Lower lobe of right lung (tissue), 2 donors: ENCODE data around the gene ANKS4B. TPM values are rescaled to one million over a fixed set of nuclear protein-coding genes. Genes with fewer than 3 reads are reported as not detected.
"Not testable (repeated sequence)": the region's sequence is repeated elsewhere in the genome, so short reads cannot be mapped to it uniquely, and the experiment has no call there.

Experiments
- ATAC-seq, 2 donors: fragments of 200-7000 bp; cut with Tn5 transposase; one replicate each; pipeline ENCODE4 v1.9.1; 2020 to 2022; ENCODE audit warnings: mild to moderate bottlenecking in 2 of 2, moderate library complexity in 2 of 2
- DNase-seq: peaks from one replicate; pipeline ENCODE4 v3.0.0-alpha.2; 2020
- H3K27ac ChIP-seq: fragments of 200-600 bp; one replicate; pipeline ENCODE4 v1.8.0; 2022
- H3K27me3 ChIP-seq: fragments of 200-600 bp; one replicate; pipeline ENCODE4 v1.8.0; 2022; ENCODE audit warnings: low read depth
- H3K36me3 ChIP-seq: fragments of 200-600 bp; one replicate; pipeline ENCODE4 v1.8.0; 2022; ENCODE audit warnings: mild to moderate bottlenecking
- H3K4me1 ChIP-seq: fragments of 200-600 bp; one replicate; pipeline ENCODE4 v1.8.0; 2022
- H3K4me3 ChIP-seq: fragments of 200-600 bp; one replicate; pipeline ENCODE4 v1.8.0; 2022; ENCODE audit warnings: mild to moderate bottlenecking
- H3K9me3 ChIP-seq: fragments of 200-600 bp; one replicate; pipeline ENCODE4 v1.8.0; 2022
- intact Hi-C: fragments of 100-400 bp; cut with DNase I; formaldehyde crosslinking; loops from one replicate; pipeline ENCODE4 v1.11.0; 2022
- total RNA-seq: library from RNA; stranded (reverse); fragmentation: NEBNext Ultra II Directional; extraction: Animal tissue kit (Norgen Biotek cat#: 25700); gene quantifications from one replicate; pipeline ENCODE4 v1.2.1, GENCODE V29; 2021
- TF ChIP-seq, protein P1 (sequence below): fragments of 200-600 bp; IDR thresholded peaks from one replicate; pipeline ENCODE4 v1.8.0; 2022; ENCODE audit warnings: antibody characterized with exemption, mild to moderate bottlenecking
- donor health status: DM: no; HTN: yes; CAD: no; lungs with severe emphysema.

The ANKS4B gene
- total RNA-seq, 1 donor from 2014 or later = not detected

GRCh38 chr16:21272253-21272652 lies 38.8 kb downstream of the ANKS4B start:
- intact Hi-C loops = no loop called here
- no peak overlapping the region for H3K27ac ChIP-seq
- DNase-seq (no peak), ATAC-seq (no peak)
- H3K9me3 ChIP-seq = no peaks in the 10 kb centered on the region
- no peaks in the 10 kb centered on the region for H3K4me1 ChIP-seq
- no peaks in the 10 kb centered on the region for H3K36me3 ChIP-seq
- H3K4me3 ChIP-seq = no peak overlapping the region
- peaks cover 23% of the 10 kb centered on the region for H3K27me3 ChIP-seq
- TF ChIP-seq, protein P1, sequence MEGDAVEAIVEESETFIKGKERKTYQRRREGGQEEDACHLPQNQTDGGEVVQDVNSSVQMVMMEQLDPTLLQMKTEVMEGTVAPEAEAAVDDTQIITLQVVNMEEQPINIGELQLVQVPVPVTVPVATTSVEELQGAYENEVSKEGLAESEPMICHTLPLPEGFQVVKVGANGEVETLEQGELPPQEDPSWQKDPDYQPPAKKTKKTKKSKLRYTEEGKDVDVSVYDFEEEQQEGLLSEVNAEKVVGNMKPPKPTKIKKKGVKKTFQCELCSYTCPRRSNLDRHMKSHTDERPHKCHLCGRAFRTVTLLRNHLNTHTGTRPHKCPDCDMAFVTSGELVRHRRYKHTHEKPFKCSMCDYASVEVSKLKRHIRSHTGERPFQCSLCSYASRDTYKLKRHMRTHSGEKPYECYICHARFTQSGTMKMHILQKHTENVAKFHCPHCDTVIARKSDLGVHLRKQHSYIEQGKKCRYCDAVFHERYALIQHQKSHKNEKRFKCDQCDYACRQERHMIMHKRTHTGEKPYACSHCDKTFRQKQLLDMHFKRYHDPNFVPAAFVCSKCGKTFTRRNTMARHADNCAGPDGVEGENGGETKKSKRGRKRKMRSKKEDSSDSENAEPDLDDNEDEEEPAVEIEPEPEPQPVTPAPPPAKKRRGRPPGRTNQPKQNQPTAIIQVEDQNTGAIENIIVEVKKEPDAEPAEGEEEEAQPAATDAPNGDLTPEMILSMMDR = no peak

DNA sequence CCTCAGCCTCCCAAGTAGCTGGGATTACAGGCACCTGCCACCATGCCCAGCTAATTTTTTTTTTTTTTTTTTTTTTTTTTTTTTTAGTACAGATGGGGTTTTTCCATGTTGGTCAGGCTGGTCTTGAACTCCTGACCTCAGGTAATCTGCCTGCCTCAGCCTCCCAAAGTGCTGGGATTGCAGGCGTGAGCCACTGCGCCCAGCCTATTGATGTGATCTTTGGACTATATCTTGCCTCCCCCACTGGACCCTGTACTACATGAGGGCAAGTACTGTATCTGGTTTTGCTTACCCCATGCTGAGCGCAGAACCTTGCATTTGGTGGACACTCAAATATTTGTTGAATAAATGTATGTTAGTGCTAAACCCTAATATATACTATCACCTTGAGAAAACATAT lies 39.3 kb downstream of the ANKS4B start:
- intact Hi-C loops, DNase-seq, H3K4me3 ChIP-seq, ATAC-seq, H3K9me3 ChIP-seq, H3K4me1 ChIP-seq, H3K27ac ChIP-seq, H3K36me3 ChIP-seq: not testable (repeated sequence)
- peaks cover 28% of the 10 kb centered on the region for H3K27me3 ChIP-seq

- no peak overlapping the region for H3K4me3 ChIP-seq
- H3K27me3 ChIP-seq = peaks cover 37% of the 10 kb centered on the region
- DNase-seq = no peak
- no peaks in the 10 kb centered on the region for H3K9me3 ChIP-seq
- TF ChIP-seq, protein P1 = no peak
- intact Hi-C loops = no loop called here
- ATAC-seq = no peak
- no peak overlapping the region for H3K27ac ChIP-seq
- peaks cover 7% of the 10 kb centered on the region for H3K4me1 ChIP-seq
- no peaks in the 10 kb centered on the region for H3K36me3 ChIP-seq
Measured at GRCh38 chr16:21274172-21274726, 40.8 kb downstream of the ANKS4B start.

DNA sequence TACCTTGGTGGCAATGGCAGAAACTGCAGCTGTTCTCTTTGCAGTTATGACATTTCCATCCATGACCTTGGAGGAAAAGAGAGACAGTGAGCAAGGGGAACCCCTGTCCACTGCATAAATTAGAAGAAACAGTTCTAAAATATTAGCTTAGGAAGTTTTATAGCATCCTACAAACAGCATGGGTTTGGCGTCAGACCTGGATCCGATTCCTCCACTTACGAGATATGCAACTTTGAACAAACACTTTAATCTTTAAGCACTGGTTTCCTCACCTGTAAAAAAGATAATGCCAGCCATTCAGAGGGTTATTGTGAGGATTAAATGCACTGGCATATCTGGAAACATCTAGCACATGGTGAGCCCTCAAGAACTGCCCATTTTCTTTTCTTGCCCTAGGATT lies 42.0 kb downstream of the ANKS4B start:
- Histone ChIP-seq H3K4me1 (peaks cover 7% of the 10 kb centered on the region), H3K36me3 (no peaks in the 10 kb centered on the region), H3K27ac (no peak overlapping the region), H3K9me3 (no peaks in the 10 kb centered on the region), H3K27me3 (peaks cover 37% of the 10 kb centered on the region), H3K4me3 (no peak overlapping the region)
- ATAC-seq = no peak
- intact Hi-C loops = no loop called here
- TF ChIP-seq, protein P1 = no peak
- no peak for DNase-seq

DNA sequence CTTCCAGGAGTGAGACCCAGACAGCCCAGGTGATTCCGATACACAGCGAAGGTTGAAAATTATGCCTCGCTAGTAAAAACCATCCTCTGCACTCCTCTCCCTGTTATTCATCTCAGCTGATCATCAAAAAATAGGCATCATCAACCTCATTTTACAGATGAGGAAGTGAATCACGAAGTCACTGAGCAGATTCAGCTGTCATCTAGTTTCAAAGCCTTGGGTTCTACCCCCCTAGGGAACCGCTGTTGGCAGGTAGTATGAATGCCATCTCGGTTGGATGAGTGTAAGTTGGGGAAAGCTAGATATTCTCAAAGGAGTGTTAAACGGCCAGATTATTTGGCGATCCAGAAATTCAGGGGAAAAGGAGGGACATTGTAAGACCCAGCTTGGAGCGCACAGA lies 42.6 kb downstream of the ANKS4B start:
- H3K27ac ChIP-seq = no peak overlapping the region
- H3K4me1 ChIP-seq = peaks cover 7% of the 10 kb centered on the region
- DNase-seq (no peak), ATAC-seq (no peak)
- H3K9me3 ChIP-seq = no peaks in the 10 kb centered on the region
- no peak overlapping the region for H3K4me3 ChIP-seq
- no peaks in the 10 kb centered on the region for H3K36me3 ChIP-seq
- TF ChIP-seq, protein P1 = no peak
- H3K27me3 ChIP-seq = peaks cover 37% of the 10 kb centered on the region
- intact Hi-C loops = no loop called here

- Histone ChIP-seq H3K27ac (no peak overlapping the region), H3K4me3 (peak overlapping the region; percentile 54)
Measured at GRCh38 chr16:21277045-21277926, 43.8 kb downstream of the ANKS4B start.

More at GRCh38 chr16:21277045-21277926, 43.8 kb downstream of the ANKS4B start:
- ATAC-seq (peak; percentile 34 to 48), DNase-seq (no peak)
- Histone ChIP-seq H3K27me3 (peaks cover 37% of the 10 kb centered on the region), H3K36me3 (no peaks in the 10 kb centered on the region), H3K9me3 (no peaks in the 10 kb centered on the region), H3K4me1 (peaks cover 7% of the 10 kb centered on the region)
- TF ChIP-seq, protein P1 = no peak
- intact Hi-C loops = no loop called here
